Measurements from ENCODE around the gene GREB1.

GREB1 gene

DNA sequence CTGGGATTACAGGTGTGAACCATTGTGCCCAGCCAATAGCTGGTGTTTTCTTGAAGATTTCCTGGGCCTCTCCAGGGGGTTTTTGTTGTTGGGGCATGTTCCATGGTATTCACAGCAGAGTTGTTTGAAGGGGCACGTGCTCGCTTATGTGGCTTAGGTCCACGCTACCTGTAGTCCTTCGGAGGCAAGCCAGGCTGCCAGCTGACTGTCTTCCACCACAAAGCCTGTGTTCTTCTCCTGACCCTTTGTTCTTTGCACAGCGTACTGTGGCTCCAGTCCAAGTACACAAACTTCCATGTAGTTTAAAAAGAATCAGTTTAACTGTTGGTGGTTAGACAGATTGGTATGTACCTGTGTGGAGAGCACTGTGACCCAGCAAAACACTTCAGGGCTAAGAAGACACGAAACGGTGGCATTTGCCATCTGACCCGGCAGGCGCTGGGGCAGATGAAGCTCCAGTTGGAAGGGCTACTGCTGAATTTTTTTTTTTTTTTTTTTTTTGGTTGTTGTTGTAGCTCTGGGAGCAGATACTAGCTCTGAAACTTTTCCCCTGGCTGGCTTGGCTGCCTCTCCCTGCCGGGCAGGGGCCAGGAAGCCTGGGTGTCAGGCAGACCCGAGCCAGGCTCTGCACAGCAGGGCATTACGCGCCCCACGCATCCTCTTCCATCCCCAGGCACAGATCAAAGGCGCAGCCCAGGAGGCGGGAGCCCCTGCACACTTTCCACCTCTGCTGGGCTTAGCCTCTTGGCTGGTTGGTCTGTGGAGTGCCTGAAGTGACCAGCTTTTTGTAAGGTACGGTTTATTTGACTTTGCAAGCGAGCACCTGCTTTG lies 5.7 kb downstream of the GREB1 start:
- no peak for DNase-seq

DNA sequence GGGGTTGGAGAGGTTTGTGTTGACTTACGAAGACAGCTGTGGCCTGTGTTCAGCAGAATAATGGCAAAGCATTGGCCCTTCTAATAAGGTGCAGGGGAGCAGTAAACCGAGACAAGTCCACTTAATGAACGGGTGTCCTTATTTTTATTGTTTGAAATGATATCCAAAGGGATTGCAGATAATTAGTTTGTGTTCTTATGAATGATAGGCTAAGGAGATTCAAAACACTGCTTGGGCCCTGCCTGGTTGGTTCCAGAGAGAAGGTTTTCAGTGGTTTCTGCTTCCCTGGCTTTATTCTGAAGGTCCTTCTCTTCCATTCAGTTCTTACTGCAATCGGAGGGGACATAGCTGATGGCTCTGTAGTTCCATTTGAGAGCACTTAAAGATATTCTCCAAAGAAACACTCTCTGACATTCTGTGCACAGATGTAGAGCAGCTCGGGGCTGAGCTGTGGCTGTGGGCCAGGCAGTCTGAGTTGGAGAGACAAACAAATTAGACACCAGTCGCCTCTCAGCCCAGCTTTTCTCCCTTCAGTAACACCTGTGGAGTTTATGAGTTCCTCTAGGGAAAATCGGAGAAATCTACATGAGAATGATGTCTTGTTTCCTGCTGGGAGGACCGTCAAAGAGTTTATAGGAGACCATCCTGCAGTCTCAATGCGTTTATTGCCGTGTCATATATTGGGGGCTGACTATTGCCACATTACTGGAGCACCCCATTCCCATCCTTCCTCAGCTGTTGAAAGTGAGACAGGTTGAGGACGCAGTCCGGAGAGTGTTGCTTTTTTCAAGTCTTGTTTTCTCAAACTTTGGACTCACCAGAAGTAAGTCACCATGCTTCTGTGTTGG lies 6.5 kb downstream of the GREB1 start:
- peak; percentile 6 for DNase-seq

DNA sequence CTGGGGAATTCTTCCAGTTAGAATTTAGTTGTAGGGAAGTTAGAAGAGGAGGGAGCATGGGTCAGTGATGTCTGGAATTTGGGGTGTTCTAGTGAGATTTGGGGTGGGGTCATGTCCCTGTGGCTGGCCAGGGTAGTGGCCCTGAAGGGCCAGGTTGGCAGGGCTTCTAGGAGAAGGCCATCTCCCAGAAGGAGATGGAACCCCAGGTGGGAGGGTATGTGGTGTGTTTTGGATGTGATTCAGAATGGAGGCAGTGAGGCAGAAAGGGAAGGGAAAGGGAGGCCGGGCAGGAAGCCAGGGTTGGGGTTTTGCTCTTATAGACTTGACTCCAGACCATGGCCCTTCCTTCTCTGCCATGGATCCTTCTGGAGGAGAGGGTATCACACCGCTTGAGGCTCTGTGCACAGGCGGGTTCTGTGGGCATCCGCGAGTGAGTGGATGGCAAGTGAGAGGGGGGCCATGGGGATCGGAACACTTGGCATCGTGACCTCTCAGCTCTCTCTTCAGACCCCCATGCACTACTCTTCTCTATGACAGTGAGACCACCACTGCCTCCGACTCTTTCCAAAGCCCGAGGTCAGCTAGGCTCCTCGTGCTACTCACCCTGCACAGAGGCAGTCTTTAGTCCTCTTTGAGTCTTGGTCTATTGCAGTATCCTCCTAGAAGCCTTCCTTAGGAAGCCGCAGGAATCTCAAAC lies 7.3 kb downstream of the GREB1 start:
- no peak for DNase-seq

DNA sequence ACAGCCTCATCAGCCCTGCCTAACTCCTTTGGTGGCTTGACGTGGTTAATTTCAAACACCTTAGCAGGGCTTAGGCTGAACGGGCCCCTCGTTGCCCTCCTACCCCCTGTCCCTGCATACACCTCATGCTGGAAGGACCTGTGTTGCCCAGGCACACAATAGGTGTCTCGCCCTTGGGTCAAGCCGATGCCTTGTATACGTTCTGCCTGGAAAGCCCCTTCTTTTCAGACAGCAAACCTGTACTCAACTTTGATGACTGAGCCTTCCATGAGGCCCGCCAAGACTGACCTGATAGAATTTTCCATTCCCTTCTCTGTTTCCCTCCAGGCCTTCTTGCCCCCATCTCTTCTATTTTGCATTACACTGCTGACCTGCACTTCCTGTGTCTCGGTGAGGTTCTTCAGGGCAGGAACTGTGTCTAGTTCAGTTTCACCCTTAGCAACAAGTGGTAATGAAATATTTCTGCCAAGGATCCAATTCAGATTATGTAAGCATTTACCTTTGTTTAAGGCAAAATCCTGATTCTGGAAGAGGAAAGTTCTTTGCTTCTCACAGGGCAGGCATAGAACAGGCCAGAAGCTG lies 7.9 kb downstream of the GREB1 start:
- no peak for DNase-seq

DNA sequence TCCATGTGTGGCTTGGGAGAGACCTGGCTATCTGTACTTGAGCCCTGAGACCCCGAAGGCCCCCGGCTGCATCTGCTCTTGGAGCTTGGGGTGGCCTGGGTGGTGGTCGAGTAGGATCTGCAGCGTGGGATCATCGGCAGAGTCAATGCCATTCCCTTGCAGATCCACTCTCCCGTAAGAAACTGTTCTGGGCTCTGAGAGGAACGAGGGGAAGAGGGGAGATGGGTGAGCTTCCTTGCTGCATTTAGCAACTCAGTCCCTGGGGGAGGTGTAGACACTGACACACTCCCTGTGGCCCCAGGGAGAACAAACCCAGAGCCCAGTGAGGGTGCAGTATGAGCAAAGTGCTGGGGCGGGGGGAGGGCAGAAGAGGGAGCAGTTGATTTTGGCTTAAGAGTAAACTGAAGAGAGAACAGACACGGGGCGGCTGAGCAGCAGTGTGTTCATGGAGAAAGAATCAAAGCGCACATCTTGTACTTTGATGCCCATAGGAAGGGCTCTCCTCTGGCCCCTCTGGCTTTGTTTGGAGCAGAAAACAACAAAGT lies 8.5 kb downstream of the GREB1 start:
- no peak for DNase-seq

DNA sequence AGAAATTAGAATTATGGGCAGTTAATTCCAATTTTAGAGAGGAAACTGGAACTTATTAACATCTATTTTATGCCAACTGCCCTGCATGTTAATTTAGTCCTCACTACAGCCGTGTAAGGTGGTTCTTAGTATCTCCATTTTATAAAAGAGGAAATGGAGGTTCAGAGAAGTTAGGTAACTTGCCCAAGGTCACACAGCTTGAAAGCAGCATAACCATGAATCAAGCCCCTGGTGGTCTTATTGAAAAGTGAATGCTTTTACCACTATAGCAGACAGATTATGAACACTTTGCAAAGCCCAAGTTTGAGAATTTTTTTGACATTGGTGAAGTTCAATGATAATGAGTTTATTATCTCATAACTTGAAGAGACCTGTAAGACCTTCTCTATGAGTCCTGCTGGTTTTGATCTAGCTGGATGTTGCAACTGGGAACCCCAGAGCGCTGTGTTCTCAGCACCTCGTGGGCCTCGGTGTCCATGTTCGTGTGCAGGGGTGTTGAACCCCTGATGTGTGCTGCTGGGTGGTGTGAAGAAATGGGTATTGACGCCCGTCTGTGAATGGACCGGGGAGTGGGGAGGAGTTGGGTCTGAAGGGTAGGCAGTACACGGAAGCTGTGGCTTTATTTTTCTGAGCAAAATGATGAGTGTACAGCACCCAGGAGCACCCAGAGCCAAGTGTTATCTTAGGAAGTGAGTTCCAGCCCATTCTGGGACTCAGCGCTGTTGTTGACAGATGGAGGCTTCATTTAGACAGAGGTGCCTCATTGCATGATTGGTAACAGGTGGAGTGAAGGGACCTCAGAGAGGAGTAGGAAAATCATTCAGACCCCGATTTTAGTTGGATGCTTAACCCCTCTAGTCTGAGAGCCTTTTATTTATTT lies 9.7 kb downstream of the GREB1 start:
- no peak for DNase-seq

DNA sequence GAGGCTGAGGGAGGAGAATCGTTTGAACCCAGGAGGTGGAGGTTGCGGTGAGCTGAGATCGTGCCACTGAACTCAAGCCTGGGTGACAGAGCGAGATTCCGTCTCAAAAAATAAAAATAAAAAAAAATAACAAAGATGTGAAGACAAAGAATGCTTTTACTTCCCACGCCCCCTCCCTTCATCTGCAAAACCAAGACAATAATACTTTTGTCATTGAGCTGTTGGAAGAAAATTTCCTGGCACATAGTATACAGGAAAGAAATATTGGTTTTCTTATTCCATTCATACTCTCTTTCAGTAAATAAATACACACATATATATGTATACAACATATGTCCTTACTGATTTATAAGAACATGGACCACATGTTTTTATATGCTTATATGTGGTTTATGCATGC lies 12.2 kb downstream of the GREB1 start:
- no peak for DNase-seq

DNA sequence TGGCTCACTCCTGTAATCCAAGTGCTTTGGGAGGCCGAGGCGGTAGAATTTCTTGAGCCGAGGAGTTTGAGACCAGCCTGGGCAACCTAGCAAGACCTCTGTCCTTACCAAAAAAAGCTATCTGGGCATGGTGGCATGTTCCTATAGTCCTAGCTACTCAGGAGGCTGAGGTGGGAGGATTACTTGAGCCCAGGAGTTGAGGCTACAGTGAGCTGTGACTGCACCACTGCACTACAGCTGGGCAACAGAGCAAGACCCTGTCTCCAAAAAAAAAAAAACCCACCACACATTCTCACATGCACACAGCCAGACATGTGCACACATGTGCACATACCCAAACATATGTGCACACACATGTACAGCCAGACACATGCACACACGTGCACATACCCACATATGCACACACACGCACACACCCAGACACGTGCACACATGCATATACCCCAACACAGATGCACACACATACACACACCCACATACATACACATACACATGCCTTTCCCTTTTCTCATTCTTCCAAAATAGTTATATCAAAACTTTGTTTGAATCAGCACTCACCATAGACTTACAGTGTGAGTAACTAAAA lies 14.2 kb downstream of the GREB1 start:
- DNase-seq, result no peak

DNA sequence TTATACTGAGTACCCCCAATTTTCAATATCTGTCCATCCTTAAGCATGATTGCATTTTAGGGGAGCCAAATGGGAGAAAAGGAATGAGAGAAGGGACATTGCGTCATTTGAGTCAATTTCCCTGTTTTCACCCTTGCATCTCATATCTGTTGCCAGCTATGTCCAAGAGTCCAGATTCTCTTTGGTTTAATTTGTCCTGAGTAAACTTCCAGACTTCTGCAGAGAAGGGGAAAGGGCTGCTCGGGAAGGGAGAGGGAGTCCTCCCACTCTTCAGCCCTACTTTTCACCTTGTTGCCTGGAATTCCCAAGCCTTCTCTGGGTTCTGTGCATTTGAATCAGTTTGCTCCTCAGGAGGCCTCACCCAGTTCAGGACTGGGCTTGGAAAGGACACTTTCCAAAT lies 16.5 kb downstream of the GREB1 start:
- DNase-seq, result no peak

DNA sequence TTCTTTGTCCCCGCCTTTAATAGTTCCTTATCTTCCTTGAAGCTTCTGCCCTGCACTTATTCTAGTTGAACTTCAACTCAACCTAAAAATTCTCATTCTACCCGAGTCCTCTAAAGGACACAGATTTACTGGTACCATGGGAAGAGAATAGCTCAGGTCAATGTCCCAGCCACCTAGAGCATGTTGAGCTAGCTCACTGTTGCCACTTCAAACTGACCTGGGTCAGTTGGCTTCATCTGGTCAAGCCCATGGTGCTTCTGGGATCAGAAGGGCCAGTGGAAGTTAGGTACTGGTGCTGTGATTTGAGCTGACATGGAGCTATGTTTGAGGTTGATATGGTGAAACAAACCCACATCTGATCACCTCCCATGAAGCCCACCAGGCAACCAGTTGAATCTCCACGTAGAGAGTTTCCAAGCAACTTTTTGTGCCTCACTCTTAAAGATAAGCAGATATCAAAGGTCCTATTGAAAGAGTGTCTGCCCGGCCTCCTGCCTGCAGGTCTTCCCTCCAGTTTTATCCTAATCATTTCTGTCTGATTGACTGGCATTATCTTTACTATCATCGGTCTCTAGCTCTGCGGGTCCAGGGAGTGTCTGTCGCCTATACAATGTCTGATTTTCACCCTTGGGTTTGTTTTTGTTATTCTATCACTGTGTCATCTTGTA lies 17.2 kb downstream of the GREB1 start:
- DNase-seq, result no peak

DNA sequence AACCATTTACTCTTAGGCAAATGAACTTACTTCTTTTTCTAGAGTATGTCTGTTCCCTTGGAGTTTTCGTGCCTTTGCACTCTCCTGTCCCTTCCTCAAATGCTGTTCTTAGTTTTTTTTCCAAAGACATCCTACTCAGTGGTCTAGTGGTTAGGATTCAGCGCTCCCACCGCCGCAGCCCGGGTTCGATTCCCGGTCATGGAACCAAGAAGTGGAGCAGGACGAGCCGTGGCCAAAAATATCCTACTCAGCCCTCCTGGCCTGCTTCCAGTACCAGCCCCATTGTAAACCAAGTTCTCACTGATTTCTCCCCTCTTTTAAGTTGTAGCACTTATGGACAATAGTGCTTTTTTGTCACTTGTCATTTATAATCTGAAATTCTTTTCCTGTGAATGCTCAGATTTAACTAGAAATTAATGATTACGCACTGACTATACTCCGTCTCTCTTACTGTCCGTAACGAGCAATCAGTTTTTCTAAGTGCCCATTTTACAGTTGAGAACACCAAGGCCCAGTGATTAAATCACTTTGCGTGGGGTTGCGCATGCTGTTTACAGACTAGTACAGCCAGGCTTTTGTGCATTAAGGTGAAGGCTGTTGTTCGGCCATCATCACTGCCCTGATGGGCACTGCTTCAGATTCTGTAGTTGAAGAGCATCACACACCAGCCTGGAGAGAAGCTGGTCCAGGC lies 17.9 kb downstream of the GREB1 start:
- DNase-seq, result no peak

DNA sequence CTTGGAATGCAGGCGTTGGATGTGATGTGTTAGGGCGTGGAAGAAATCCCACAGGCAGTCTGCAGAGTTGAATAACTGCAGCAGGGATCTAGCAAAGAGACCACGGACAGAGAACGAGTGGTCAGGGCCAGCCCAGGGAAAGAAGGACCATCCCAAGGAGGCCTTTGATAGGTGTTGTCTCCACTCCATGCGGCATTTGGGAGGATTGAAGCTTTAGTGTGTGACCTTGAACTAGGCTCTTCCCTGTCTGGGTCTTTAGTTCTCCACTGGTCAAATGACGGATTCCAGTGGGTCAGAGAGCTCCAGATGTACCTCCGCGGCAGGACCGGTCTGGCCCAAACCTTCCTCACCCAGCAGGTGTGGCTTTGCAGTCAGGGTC lies 18.4 kb downstream of the GREB1 start:
- no peak for DNase-seq

DNA sequence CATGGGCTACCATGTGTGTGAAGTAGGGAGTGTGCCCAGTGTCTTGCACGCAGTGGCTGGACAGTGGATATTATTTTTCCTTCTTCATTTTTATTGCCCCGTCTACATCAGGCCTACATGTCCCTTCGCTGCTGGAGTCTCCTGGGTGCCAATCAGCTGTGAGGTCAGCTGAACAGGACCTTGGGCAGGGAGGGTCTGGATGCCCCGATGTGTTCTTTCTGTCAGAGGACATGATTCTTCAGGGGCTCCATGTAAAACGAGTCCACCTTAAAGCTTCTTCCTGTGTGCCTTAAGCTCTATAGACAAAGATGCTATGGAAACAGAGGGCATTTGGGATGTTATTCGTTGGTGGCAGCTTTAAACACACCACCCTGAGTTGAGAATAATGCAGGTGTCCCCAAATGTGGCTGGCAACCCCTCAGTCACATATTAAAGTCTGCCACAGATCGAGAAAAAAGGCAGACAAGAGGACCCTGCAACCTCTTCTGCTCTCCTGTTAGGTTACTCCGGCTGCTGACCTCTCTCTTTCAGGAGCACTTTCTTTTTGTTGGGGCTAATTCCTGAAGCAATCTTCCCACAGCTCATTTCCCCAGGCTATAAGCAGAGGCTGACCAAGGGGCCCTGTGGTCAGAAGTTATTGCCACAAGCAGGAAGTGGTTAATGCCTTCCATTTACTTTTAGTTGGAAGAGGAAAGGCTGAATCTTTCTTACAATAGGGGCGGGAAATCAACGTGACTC lies 20.0 kb downstream of the GREB1 start:
- no peak for DNase-seq

DNA sequence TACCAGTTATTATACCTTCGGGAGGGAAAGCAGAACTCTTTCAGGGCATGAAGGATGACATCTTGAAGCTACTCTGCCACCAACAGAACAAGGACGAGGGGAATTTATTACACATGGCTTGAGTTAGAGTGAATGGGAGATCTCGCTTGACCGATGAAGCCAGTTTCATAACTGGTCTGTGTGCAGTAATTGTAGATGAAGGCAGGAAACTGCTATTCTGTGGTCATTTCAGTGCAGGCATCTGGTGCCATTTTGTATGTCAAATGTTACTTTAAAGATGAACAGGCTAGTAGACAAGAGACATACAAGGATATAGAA lies 20.5 kb downstream of the GREB1 start:
- no peak for DNase-seq

DNA sequence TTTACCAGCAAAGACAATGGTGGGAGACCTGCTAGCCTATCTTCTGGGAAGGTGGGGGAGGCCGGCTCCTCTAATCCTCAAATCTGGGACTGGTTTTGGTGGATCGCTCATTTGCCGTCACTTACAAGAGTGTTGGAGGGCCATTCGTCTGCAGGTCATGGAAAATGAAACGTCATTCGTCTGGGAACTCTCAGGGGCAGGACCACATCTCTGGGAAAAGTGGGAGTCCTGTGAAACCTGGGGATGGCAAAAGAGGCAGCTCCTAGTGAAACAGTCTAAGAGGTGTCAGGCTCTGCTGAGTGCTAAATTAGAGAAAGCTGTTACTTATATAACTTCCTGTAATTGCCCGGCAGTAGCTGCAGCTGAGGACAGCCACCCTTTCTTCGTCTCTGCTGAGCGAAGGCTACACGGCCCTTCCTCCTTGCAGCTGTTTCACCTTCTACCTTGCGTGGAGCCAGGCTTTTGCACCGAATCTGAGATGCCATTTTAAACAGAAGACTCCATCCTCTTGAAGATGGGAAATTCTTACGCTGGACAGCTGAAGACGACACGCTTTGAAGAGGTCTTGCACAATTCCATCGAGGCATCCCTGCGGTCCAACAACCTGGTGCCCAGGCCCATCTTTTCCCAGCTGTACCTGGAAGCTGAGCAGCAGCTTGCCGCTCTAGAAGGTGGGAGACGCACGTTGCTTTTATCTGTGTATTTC lies 22.4 kb downstream of the GREB1 start:
- DNase-seq, result no peak

DNA sequence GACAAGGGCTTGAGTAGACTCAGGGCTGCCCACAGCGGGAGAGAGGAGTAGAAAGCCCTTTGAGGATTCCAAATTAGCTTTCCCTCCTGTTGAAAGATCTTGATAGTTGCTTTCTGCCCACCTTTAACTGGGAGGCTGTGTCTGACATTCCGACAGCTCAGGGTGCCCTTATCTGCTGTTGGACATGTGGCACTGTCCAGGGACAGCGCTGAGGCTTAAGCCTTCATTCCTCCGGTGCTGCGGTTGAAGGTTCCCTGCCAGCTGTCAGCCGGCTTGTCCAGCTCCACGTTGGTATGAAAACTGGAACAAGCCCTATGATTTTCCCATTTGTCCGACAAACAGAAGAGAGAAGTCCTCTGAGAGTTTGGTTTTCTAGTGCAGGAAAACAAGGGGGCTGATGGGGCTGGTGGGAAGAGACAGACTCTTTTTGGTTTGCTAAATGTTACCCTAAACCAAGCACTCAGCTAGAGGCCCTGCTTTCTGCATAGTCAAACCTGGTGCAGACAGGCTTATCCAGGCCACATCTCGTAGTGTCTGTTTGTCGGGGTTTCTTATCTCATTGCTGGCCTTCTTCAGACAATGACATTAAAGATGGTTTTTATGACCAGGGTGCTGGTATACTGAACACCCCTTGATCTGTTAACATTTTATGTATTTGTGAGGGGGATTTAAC lies 24.5 kb downstream of the GREB1 start:
- DNase-seq, result no peak

DNA sequence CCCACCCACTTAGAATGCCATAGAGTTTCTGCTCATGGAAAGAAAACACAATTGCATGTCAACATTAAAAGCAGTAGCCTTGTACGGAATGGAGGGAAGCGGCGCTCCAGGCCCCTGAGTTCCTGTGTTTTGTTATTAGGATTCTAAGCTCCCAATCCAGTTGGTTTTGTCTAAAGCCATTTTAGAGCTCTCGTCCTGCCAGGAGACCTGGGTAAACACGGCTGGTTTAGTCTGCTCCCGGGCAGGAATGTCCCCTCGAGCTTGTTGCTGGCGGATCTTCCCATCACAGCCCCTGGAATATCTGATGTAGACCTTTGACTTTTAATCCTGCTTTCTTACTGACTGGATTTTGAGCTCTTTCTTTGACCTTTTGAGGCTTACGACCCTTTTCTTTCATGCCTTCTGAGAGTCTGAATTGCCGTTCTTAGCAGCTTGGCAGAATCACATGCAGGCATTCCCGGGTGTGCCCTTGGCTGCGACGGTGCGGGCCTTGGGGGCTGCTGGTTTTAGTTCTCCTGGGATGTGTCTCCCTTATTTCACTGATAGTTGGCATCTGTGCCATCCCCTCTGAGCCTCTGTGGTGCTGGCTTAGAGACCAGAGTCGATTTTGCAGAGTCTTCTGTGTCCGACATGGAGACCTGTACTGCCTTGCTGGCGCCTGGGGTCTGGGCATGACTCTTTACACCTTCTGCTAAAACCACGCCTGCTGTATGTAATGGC lies 25.4 kb downstream of the GREB1 start:
- DNase-seq, result no peak

DNA sequence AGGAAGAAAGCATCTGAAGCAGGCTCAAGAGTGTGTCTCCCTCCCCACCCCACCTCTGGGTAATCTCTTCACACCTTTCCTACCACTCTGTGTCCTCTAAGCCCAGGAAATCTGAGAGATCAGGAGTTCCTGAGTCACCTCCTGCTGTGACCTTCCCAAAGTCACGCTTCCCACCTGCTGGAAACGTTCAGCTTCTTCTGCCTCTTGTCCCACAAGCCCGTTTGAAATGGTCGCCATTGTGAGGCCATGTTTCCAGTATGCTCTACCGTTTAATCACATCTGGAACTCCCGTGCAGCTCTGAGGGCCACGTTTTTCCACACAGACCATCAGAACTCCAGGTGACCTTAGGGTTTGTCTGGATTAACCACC lies 25.9 kb downstream of the GREB1 start:
- DNase-seq, result no peak
